ENCODE data around the gene DAPK3.

Gene DAPK3

GRCh38 chr19:3932931-3933810 is 37.7 kb downstream of the DAPK3 start, which contains the start of gene NMRK2:
Gene NMRK2 (plus strand): TSS chr19:3933069. CDS start chr19:3933672, 603 bp downstream.
- no peak within 1 kb of the TSS for H2AFZ ChIP-seq (ENCODE audit: low read length, unreplicated experiment)
- no peaks in the 10 kb centered on the region for H3K36me3 ChIP-seq (ENCODE audit: insufficient read depth, low read length)
- H3K27me3 ChIP-seq (ENCODE audit: insufficient read depth, low read length), result peaks cover 15% of the 10 kb centered on the region
- H3K27ac ChIP-seq (ENCODE audit: low read depth, low read length), result no peak within 1 kb of the TSS
- no peaks in the 10 kb centered on the region for H3K4me1 ChIP-seq (ENCODE audit: control insufficient read depth, insufficient read depth, low read length, unreplicated experiment)
- no peaks in the 10 kb centered on the region for H3K79me2 ChIP-seq (ENCODE audit: control insufficient read depth, insufficient read depth, low read length, unreplicated experiment)
- H3K4me3 ChIP-seq (ENCODE audit: low read depth, low read length), result no peak within 1 kb of the TSS

GRCh38 chr19:3931041-3931440 is 39.9 kb downstream of the DAPK3 start:
- peaks cover 15% of the 10 kb centered on the region for H3K27me3 ChIP-seq (ENCODE audit: insufficient read depth, low read length)
- H3K4me1 ChIP-seq (ENCODE audit: control insufficient read depth, insufficient read depth, low read length, unreplicated experiment), result no peaks in the 10 kb centered on the region
- no peak overlapping the region for H3K4me3 ChIP-seq (ENCODE audit: low read depth, low read length)
- no peak overlapping the region for H3K27ac ChIP-seq (ENCODE audit: low read depth, low read length)
- H3K36me3 ChIP-seq (ENCODE audit: insufficient read depth, low read length), result no peaks in the 10 kb centered on the region
- H3K79me2 ChIP-seq (ENCODE audit: control insufficient read depth, insufficient read depth, low read length, unreplicated experiment), result no peaks in the 10 kb centered on the region
- H2AFZ ChIP-seq (ENCODE audit: low read length, unreplicated experiment), result no peak overlapping the region

- no peak overlapping the region for H3K27ac ChIP-seq (ENCODE audit: low read depth, low read length)
- H2AFZ ChIP-seq (ENCODE audit: low read length, unreplicated experiment), result no peak overlapping the region
- H3K27me3 ChIP-seq (ENCODE audit: insufficient read depth, low read length), result no peaks in the 10 kb centered on the region
- no peaks in the 10 kb centered on the region for H3K79me2 ChIP-seq (ENCODE audit: control insufficient read depth, insufficient read depth, low read length, unreplicated experiment)
- no peaks in the 10 kb centered on the region for H3K4me1 ChIP-seq (ENCODE audit: control insufficient read depth, insufficient read depth, low read length, unreplicated experiment)
- H3K36me3 ChIP-seq (ENCODE audit: insufficient read depth, low read length), result no peaks in the 10 kb centered on the region
- no peak overlapping the region for H3K4me3 ChIP-seq (ENCODE audit: low read depth, low read length)
Measured at GRCh38 chr19:3923912-3924311, 47.0 kb downstream of the DAPK3 start.

GRCh38 chr19:3923096-3923758 is 47.7 kb downstream of the DAPK3 start:
- H3K4me1 ChIP-seq (ENCODE audit: control insufficient read depth, insufficient read depth, low read length, unreplicated experiment), result no peaks in the 10 kb centered on the region
- H3K4me3 ChIP-seq (ENCODE audit: low read depth, low read length), result no peak overlapping the region
- H3K36me3 ChIP-seq (ENCODE audit: insufficient read depth, low read length), result no peaks in the 10 kb centered on the region
- no peak overlapping the region for H2AFZ ChIP-seq (ENCODE audit: low read length, unreplicated experiment)
- no peak overlapping the region for H3K27ac ChIP-seq (ENCODE audit: low read depth, low read length)
- H3K27me3 ChIP-seq (ENCODE audit: insufficient read depth, low read length), result no peaks in the 10 kb centered on the region
- no peaks in the 10 kb centered on the region for H3K79me2 ChIP-seq (ENCODE audit: control insufficient read depth, insufficient read depth, low read length, unreplicated experiment)

- Histone ChIP-seq H3K27ac (ENCODE audit: low read depth, low read length) (no peak overlapping the region), H3K36me3 (ENCODE audit: insufficient read depth, low read length) (no peaks in the 10 kb centered on the region), H2AFZ (ENCODE audit: low read length, unreplicated experiment) (no peak overlapping the region), H3K27me3 (ENCODE audit: insufficient read depth, low read length) (no peaks in the 10 kb centered on the region), H3K4me1 (ENCODE audit: control insufficient read depth, insufficient read depth, low read length, unreplicated experiment) (no peaks in the 10 kb centered on the region), H3K4me3 (ENCODE audit: low read depth, low read length) (no peak overlapping the region), H3K79me2 (ENCODE audit: control insufficient read depth, insufficient read depth, low read length, unreplicated experiment) (no peaks in the 10 kb centered on the region)
Measured at GRCh38 chr19:3919793-3920192, 51.1 kb downstream of the DAPK3 start.

GRCh38 chr19:3916033-3916432 is 54.9 kb downstream of the DAPK3 start:
- H3K4me3 ChIP-seq (ENCODE audit: low read depth, low read length), result no peak overlapping the region

GRCh38 chr19:3914199-3914598 is 56.7 kb downstream of the DAPK3 start:
- Histone ChIP-seq H3K27me3 (ENCODE audit: insufficient read depth, low read length) (no peaks in the 10 kb centered on the region), H3K79me2 (ENCODE audit: control insufficient read depth, insufficient read depth, low read length, unreplicated experiment) (no peaks in the 10 kb centered on the region), H2AFZ (ENCODE audit: low read length, unreplicated experiment) (no peak overlapping the region), H3K36me3 (ENCODE audit: insufficient read depth, low read length) (no peaks in the 10 kb centered on the region), H3K4me3 (ENCODE audit: low read depth, low read length) (no peak overlapping the region), H3K4me1 (ENCODE audit: control insufficient read depth, insufficient read depth, low read length, unreplicated experiment) (no peaks in the 10 kb centered on the region), H3K27ac (ENCODE audit: low read depth, low read length) (no peak overlapping the region)

More at GRCh38 chr19:3916033-3916432, 54.9 kb downstream of the DAPK3 start:
- no peak overlapping the region for H2AFZ ChIP-seq (ENCODE audit: low read length, unreplicated experiment)
- H3K36me3 ChIP-seq (ENCODE audit: insufficient read depth, low read length), result no peaks in the 10 kb centered on the region
- no peaks in the 10 kb centered on the region for H3K4me1 ChIP-seq (ENCODE audit: control insufficient read depth, insufficient read depth, low read length, unreplicated experiment)
- no peaks in the 10 kb centered on the region for H3K79me2 ChIP-seq (ENCODE audit: control insufficient read depth, insufficient read depth, low read length, unreplicated experiment)
- no peak overlapping the region for H3K27ac ChIP-seq (ENCODE audit: low read depth, low read length)
- no peaks in the 10 kb centered on the region for H3K27me3 ChIP-seq (ENCODE audit: insufficient read depth, low read length)

- no peaks in the 10 kb centered on the region for H3K36me3 ChIP-seq (ENCODE audit: insufficient read depth, low read length)
- no peaks in the 10 kb centered on the region for H3K79me2 ChIP-seq (ENCODE audit: control insufficient read depth, insufficient read depth, low read length, unreplicated experiment)
- H3K4me1 ChIP-seq (ENCODE audit: control insufficient read depth, insufficient read depth, low read length, unreplicated experiment), result no peaks in the 10 kb centered on the region
- H3K27ac ChIP-seq (ENCODE audit: low read depth, low read length), result no peak overlapping the region
- no peak overlapping the region for H2AFZ ChIP-seq (ENCODE audit: low read length, unreplicated experiment)
- no peak overlapping the region for H3K4me3 ChIP-seq (ENCODE audit: low read depth, low read length)
- no peaks in the 10 kb centered on the region for H3K27me3 ChIP-seq (ENCODE audit: insufficient read depth, low read length)
Measured at GRCh38 chr19:3910105-3910504, 60.8 kb downstream of the DAPK3 start.

Data from ACC112 (cell line).